IMR-90 (cell line): ENCODE results near the gene MLKL. TPM values are rescaled to one million over a fixed set of nuclear protein-coding genes. Genes with fewer than 3 reads are reported as not detected.

Experiments used
- CTCF ChIP-seq: conservative IDR thresholded peaks from 2 replicates; pipeline ENCODE4 v1.5.1; 2012; ENCODE audit warnings: mild to moderate bottlenecking, low read depth, low read length, improper control_type of control experiment
- MXI1 ChIP-seq: IDR thresholded peaks from 2 replicates; pipeline ENCODE4 v1.6.1; 2012; ENCODE audit warnings: low read depth, mild to moderate bottlenecking, low read length, moderate library complexity, borderline replicate concordance
- POLR2A ChIP-seq: IDR thresholded peaks from 2 replicates; pipeline ENCODE4 v1.6.1; 2012; ENCODE audit warnings: mild to moderate bottlenecking, low read depth, low read length
- polyA plus RNA-seq, 3 experiments: library from polyadenylated mRNA; depleted of rRNA; stranded (reverse); fragments of >200 nt; gene quantifications; 2 replicates each; pipeline ENCODE4 v1.2.3, GENCODE V29; 2012; ENCODE audit warnings: low replicate concordance in 1 of 3
- total RNA-seq: library from RNA; depleted of rRNA; stranded (reverse); fragments of >200 nt; gene quantifications from 2 replicates; pipeline ENCODE4 v1.2.3, GENCODE V29; 2012

The MLKL gene
- total and polyA plus RNA-seq, 2 of the 4 experiments (the other 2 are of a cell fraction), result 3.6 to 4.5 TPM

GRCh38 chr16:74695450-74696422 lies 4.9 kb downstream of the MLKL start (continued):
- TF ChIP-seq CTCF (no peak), MXI1 (0 out of 2 replicates have a peak, but pooled peaks have one; percentile 34), POLR2A (no peak)
